HepG2 (cell line): Measurements from ENCODE around the gene ZBTB7B. TPM values are rescaled to one million over a fixed set of nuclear protein-coding genes. Genes with fewer than 3 reads are reported as not detected.

Experiments used
- CREB1 ChIP-seq, 2 experiments: fragments of 450-650 bp in 1 of 2; IDR thresholded peaks; 2 replicates each; pipeline ENCODE4 v1.6.1; 2016 to 2017; ENCODE audit warnings: control low read depth in 1 of 2, mild to moderate bottlenecking in 1 of 2, missing compliant biosample characterization in 1 of 2, missing genetic modification characterization in 1 of 2
- FOSL2 ChIP-seq: sonication (generic); formaldehyde crosslinking; IDR thresholded peaks from 2 replicates; pipeline ENCODE4 v1.4.0; 2020; ENCODE audit warnings: missing genetic modification reagents
- FOXJ3 ChIP-seq: sonication (generic); formaldehyde crosslinking; IDR thresholded peaks from 2 replicates; pipeline ENCODE4 v1.4.0; 2020; ENCODE audit warnings: missing genetic modification reagents, mild to moderate bottlenecking, borderline replicate concordance
- NR1H2 ChIP-seq: sonication (generic); formaldehyde crosslinking; IDR thresholded peaks from 2 replicates; pipeline ENCODE4 v1.8.1; 2022; ENCODE audit warnings: low read depth, missing genetic modification reagents, borderline replicate concordance
- NR2F2 ChIP-seq: IDR thresholded peaks from 2 replicates; pipeline ENCODE4 v1.6.1; 2012; ENCODE audit warnings: low read depth, inconsistent platforms, borderline replicate concordance
- POGK ChIP-seq: sonication (generic); formaldehyde crosslinking; conservative IDR thresholded peaks from 2 replicates; pipeline ENCODE4 v1.8.0; 2022; ENCODE audit warnings: mild to moderate bottlenecking, moderate library complexity, missing genetic modification reagents
- SALL1 ChIP-seq: sonication (generic); formaldehyde crosslinking; IDR thresholded peaks from 2 replicates; pipeline ENCODE4 v1.8.0; 2022; ENCODE audit warnings: mild to moderate bottlenecking, missing genetic modification reagents
- TBL1XR1 ChIP-seq: fragments of 150-350 bp; IDR thresholded peaks from 2 replicates; pipeline ENCODE4 v1.6.1; 2014; ENCODE audit warnings: borderline replicate concordance, low read length; ENCODE audit not compliant: partially characterized antibody
- TEAD3 ChIP-seq: optimal IDR thresholded peaks from 2 replicates; pipeline ENCODE3; 2016; ENCODE audit warnings: borderline replicate concordance
- YEATS4 ChIP-seq: sonication (generic); formaldehyde crosslinking; IDR thresholded peaks from 2 replicates; pipeline ENCODE4 v1.4.0; 2020; ENCODE audit warnings: missing genetic modification reagents, borderline replicate concordance
- ZMAT5 ChIP-seq: sonication (generic); formaldehyde crosslinking; IDR thresholded peaks from 2 replicates; pipeline ENCODE4 v1.5.0; 2020; ENCODE audit warnings: mild to moderate bottlenecking, low read depth, missing genetic modification reagents, borderline replicate concordance
- ZNF431 ChIP-seq: sonication (generic); formaldehyde crosslinking; IDR thresholded peaks from 2 replicates; pipeline ENCODE4 v1.9.0; 2022; ENCODE audit warnings: missing genetic modification reagents, low read depth, mild to moderate bottlenecking, borderline replicate concordance
- ZNF605 ChIP-seq: sonication (generic); formaldehyde crosslinking; IDR thresholded peaks from 2 replicates; pipeline ENCODE4 v1.8.0; 2022; ENCODE audit warnings: mild to moderate bottlenecking, missing genetic modification reagents
- polyA plus RNA-seq, 8 experiments: library from polyadenylated mRNA; depleted of rRNA in 3 of 8; stranded (reverse) in 7 of 8; unstranded in 1 of 8; fragments of >200 nt; fragmentation: Illumina TruSeq in 4 of 8; extraction: Trizol in 4 of 8; gene quantifications; 2 replicates each; pipeline versions ENCODE4 v1.2.1 to v1.2.3, GENCODE V29; 2011 to 2016; ENCODE audit warnings: low read depth in 4 of 8, missing spikeins in 1 of 8, mixed read lengths in 1 of 8; ENCODE audit not compliant: insufficient read depth in 1 of 8
- total RNA-seq, 5 experiments: library from RNA; depleted of rRNA; stranded (reverse); fragments of >200 nt; fragmentation: Illumina TruSeq; extraction: Trizol; gene quantifications; 2 replicates each; pipeline ENCODE4 v1.2.3, GENCODE V29; 2016; ENCODE audit warnings: low read depth in 1 of 5
- TF ChIP-seq, protein P1 (sequence below): IDR thresholded peaks from 2 replicates; pipeline ENCODE4 v1.6.1; 2016; ENCODE audit warnings: low read depth, borderline replicate concordance
- TF ChIP-seq, protein P2 (sequence below): IDR thresholded peaks from 2 replicates; pipeline ENCODE4 v1.6.1; 2018; ENCODE audit warnings: missing genetic modification reagents, mild to moderate bottlenecking, missing compliant biosample characterization
- TF ChIP-seq, protein P3 (sequence below): sonication (generic); formaldehyde crosslinking; IDR thresholded peaks from 2 replicates; pipeline ENCODE4 v1.8.0; 2022; ENCODE audit warnings: mild to moderate bottlenecking, missing genetic modification reagents, borderline replicate concordance
- TF ChIP-seq, protein P4 (sequence below): sonication (generic); formaldehyde crosslinking; IDR thresholded peaks from 2 replicates; pipeline ENCODE4 v1.4.0; 2020; ENCODE audit warnings: mild to moderate bottlenecking, missing genetic modification reagents

Gene ZBTB7B
- total and polyA plus RNA-seq, 2 of the 13 experiments (the other 11 are each of a cell fraction or from before 2014, with no cell fraction given), result 15.5 to 17.5 TPM

GRCh38 chr1:154975409-154976059 is 27.1 kb upstream of the ZBTB7B start (continued):
- no peak for TF ChIP-seq POGK (CRISPR knock-in tag)
- TF ChIP-seq, protein P1, sequence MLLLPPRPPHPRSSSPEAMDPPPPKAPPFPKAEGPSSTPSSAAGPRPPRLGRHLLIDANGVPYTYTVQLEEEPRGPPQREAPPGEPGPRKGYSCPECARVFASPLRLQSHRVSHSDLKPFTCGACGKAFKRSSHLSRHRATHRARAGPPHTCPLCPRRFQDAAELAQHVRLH (CRISPR knock-in tag), result no peak
- TF ChIP-seq NR2F2, result no peak
- TF ChIP-seq, protein P2, sequence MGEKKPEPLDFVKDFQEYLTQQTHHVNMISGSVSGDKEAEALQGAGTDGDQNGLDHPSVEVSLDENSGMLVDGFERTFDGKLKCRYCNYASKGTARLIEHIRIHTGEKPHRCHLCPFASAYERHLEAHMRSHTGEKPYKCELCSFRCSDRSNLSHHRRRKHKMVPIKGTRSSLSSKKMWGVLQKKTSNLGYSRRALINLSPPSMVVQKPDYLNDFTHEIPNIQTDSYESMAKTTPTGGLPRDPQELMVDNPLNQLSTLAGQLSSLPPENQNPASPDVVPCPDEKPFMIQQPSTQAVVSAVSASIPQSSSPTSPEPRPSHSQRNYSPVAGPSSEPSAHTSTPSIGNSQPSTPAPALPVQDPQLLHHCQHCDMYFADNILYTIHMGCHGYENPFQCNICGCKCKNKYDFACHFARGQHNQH (CRISPR knock-in tag), result no peak
- no peak for TF ChIP-seq YEATS4 (CRISPR knock-in tag)
- no peak for TF ChIP-seq ZNF431 (CRISPR knock-in tag)
- no peak for TF ChIP-seq CREB1 (IDR thresholded peaks at IDR 0.05)
- no peak for TF ChIP-seq CREB1 (CRISPR knock-in tag; IDR thresholded peaks at IDR 0.05)
- no peak for TF ChIP-seq SALL1 (CRISPR knock-in tag)
- no peak for TF ChIP-seq NR1H2 (CRISPR knock-in tag)
- TF ChIP-seq TBL1XR1, result no peak
- TF ChIP-seq FOXJ3 (CRISPR knock-in tag), result 0 out of 2 replicates have a peak, but pooled peaks have one; percentile 8
- no peak for TF ChIP-seq FOSL2 (CRISPR knock-in tag)
- TF ChIP-seq ZMAT5 (CRISPR knock-in tag), result no peak
- TF ChIP-seq TEAD3 (CRISPR knock-in tag), result no peak
- TF ChIP-seq, protein P3, sequence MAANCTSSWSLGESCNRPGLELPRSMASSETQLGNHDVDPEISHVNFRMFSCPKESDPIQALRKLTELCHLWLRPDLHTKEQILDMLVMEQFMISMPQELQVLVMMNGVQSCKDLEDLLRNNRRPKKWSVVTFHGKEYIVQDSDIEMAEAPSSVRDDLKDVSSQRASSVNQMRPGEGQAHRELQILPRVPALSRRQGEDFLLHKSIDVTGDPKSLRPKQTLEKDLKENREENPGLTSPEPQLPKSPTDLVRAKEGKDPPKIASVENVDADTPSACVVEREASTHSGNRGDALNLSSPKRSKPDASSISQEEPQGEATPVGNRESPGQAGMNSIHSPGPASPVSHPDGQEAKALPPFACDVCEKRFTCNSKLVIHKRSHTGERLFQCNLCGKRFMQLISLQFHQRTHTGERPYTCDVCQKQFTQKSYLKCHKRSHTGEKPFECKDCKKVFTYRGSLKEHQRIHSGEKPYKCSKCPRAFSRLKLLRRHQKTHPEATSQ (CRISPR knock-in tag), result no peak
- TF ChIP-seq, protein P4, sequence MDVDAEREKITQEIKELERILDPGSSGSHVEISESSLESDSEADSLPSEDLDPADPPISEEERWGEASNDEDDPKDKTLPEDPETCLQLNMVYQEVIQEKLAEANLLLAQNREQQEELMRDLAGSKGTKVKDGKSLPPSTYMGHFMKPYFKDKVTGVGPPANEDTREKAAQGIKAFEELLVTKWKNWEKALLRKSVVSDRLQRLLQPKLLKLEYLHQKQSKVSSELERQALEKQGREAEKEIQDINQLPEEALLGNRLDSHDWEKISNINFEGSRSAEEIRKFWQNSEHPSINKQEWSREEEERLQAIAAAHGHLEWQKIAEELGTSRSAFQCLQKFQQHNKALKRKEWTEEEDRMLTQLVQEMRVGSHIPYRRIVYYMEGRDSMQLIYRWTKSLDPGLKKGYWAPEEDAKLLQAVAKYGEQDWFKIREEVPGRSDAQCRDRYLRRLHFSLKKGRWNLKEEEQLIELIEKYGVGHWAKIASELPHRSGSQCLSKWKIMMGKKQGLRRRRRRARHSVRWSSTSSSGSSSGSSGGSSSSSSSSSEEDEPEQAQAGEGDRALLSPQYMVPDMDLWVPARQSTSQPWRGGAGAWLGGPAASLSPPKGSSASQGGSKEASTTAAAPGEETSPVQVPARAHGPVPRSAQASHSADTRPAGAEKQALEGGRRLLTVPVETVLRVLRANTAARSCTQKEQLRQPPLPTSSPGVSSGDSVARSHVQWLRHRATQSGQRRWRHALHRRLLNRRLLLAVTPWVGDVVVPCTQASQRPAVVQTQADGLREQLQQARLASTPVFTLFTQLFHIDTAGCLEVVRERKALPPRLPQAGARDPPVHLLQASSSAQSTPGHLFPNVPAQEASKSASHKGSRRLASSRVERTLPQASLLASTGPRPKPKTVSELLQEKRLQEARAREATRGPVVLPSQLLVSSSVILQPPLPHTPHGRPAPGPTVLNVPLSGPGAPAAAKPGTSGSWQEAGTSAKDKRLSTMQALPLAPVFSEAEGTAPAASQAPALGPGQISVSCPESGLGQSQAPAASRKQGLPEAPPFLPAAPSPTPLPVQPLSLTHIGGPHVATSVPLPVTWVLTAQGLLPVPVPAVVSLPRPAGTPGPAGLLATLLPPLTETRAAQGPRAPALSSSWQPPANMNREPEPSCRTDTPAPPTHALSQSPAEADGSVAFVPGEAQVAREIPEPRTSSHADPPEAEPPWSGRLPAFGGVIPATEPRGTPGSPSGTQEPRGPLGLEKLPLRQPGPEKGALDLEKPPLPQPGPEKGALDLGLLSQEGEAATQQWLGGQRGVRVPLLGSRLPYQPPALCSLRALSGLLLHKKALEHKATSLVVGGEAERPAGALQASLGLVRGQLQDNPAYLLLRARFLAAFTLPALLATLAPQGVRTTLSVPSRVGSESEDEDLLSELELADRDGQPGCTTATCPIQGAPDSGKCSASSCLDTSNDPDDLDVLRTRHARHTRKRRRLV (CRISPR knock-in tag), result no peak
- TF ChIP-seq ZNF605 (CRISPR knock-in tag), result no peak
